ENCODE measurements around the gene TTC23.
"Not testable (repeated sequence)": the region's sequence is repeated elsewhere in the genome, so short reads cannot be mapped to it uniquely, and the experiment has no call there.

TTC23 gene

DNA sequence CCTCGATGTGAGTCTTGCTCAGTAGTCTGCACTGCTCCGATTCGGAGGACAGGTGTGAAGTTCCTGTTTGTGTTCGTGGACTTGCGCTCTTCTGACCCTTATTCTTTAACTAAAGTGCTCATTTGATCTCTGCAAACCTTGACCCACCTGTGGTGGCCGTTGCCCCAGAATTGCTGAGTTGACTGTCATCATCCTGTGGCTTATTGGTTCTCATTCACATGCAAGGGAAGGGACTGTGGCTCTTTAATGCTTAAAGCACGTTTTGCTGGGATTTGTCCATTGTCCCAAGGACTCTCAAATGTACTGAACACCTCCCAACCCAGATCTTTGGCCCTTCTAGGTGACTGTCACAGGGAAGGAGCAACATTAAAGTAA lies 131.1 kb downstream of the TTC23 start:
- no peak for DNase-seq

DNA sequence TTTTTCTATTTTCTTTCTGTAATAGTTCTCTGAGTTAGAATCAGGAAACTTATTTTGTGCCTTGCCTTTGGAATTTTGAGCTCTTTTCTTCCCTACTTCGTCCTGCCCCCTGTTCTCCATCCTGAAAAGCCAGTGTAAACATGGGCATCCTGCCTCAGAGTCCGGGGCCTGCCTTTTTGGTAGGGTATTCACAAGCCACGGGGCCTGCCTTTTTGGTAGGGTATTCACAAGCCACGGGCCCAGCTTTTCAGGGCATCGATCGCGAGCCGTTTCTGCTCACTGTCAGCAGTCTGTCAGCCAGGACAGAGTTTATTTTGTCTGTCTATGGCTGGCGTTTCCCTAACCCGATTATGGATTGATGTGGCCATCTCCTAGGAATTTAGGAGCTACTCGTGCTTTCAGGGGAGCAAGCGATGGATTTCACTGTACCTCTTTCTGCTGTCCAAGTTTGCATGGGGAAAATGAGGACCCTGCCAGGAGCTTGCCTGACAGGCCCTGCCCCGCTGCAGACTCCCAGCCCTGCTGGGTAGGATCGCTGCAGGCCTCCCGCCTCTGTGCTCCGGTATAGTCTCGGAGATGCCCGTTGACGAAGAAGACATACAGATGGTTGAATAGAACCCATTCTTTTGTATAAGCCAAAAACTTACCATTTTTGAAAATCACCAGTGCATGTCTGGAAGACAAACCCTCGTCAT lies 131.7 kb downstream of the TTC23 start:
- DNase-seq: no peak

GRCh38 chr15:99117111-99117510 lies 132.3 kb downstream of the TTC23 start:
- no peak for DNase-seq

GRCh38 chr15:99115300-99116215 lies 133.8 kb downstream of the TTC23 start:
- no peak for DNase-seq

- DNase-seq: no peak
Observed at GRCh38 chr15:99114511-99115299, 134.7 kb downstream of the TTC23 start.

DNA sequence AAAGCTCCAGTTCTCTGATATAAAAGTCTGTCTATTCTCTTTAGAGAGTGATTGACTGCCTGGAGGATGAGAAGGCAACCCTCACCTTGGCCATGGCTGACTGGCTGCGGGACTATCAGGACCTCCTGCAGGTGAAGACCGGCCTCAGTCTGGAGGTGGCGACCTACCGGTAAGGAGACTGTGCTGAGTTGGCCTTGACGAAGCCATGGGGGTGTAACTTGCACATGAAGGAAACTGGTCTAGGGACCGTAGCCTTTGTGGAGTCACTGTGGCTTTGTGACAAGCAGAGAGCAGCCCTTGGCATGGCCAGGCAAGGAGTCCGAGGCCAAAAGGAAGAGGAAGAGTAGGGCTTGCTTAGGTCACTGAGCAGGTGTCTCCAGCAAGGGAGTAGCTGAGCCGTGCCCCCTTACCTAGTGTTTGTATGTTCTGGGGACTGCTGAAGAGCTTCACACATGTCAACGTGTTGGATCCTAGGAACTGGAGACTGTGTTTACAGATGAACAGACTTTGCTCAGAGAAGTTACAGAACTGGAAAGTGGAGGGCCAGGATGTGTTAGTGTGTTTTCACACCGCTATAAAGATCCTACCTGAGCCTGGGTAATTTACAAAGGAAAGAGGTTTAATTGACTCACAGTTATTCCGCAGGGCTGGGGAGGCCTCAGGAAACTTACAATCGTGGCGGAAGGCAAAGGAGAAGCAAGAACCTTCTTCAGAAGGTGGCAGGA lies 135.7 kb downstream of the TTC23 start:
- no peak for DNase-seq

GRCh38 chr15:99111641-99112040 lies 137.7 kb downstream of the TTC23 start:
- not testable (repeated sequence) for DNase-seq

DNA sequence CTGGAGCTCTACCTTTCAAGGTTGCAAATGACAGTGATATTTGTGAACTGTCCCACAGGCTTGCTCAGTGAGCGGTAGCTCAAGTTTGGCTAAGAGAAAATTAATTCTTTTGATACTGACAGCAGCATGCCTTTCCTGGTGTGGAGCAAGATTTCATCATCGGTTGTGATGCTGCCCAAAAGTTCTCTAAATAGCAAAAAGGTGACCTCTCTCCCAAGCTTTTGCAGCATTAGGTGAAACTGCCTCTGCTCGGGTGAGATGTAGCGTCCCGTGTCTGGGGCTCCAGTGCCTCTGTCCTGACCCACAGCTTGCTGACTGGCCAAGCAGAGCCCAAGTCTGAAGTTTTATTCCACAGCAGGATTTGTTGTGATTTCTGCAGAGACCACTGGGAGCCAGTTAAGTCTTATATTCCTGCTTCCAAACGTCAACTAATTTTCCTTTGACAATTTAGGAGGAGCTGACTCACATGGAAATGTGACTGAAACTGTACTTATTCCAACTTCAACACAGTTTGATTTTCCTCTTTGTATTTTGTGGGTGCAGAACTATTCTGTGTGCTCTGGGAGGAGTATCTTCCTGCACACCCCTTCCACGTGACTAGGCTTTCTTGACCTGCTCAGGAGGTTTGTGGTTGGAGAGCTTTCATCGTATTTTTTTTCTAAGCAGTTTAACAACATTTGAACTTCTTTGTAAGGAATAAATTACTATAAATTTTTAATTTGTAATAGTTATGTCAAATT lies 138.6 kb downstream of the TTC23 start:
- no peak for DNase-seq

- DNase-seq: no peak
Observed at GRCh38 chr15:99110093-99110492, 139.3 kb downstream of the TTC23 start.

- DNase-seq: no peak
Observed at GRCh38 chr15:99109555-99110021, 139.8 kb downstream of the TTC23 start.

DNA sequence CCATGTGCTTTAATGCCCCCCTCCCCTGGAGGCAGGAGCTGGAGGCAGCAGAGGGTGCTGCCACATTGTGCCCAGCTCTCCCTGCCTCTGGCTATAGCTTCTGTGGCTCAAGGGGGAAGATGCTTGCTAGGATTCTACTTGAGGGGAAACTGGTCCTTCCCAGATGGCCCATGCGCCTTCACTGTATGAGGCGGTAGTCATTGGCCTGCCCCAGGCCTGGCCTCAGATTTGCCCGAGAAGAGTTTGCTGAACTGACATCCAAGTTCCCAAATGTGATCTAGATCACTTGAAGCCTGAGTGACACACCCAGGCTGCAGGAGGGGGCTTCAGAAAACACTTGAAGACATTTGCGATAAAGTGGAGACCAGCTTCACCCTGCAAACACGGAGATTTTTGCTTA lies 140.4 kb downstream of the TTC23 start:
- DNase-seq: no peak

GRCh38 chr15:99106417-99107220 lies 142.8 kb downstream of the TTC23 start:
- no peak for DNase-seq

GRCh38 chr15:99105514-99106341 lies 143.7 kb downstream of the TTC23 start:
- DNase-seq: peak; percentile 53

GRCh38 chr15:99104788-99105513 lies 144.4 kb downstream of the TTC23 start, which contains the start of gene SYNM:
TSS of gene SYNM (plus strand) at chr15:99105080. CDS start at chr15:99105200, 120 bp downstream.
- peak; percentile 87 for DNase-seq

- DNase-seq: no peak
Observed at GRCh38 chr15:99103279-99103678, 146.1 kb downstream of the TTC23 start.

- DNase-seq: no peak
Observed at GRCh38 chr15:99102332-99103235, 146.8 kb downstream of the TTC23 start.

- DNase-seq: no peak
Observed at GRCh38 chr15:99101501-99101900, 147.9 kb downstream of the TTC23 start.

Measured in NCI-H1105 (cell line).